ENCODE measurements around the gene TMEM205.
"Not testable (repeated sequence)": the region's sequence is repeated elsewhere in the genome, so short reads cannot be mapped to it uniquely, and the experiment has no call there.

Gene TMEM205

DNA sequence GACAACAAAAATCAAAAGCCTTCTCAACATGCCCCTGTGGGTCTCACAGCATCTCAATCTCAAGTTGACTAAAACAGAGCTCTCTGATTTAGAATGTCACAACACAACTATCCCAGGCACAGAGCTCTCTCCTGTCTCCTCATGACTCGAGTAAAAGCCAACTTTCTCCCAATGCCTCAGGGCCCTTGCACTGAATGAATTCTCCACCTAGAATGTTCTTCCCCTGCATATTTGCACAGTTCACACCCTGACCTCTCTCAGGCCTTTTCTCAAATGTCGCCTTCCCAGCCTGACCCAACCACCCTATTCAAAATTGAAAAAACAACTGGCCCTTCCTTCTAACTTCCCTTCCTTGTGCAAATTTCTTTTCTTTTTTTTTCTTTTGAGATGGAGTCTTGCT, 24.7 kb upstream of the TMEM205 start:
- no peak for DNase-seq

DNA sequence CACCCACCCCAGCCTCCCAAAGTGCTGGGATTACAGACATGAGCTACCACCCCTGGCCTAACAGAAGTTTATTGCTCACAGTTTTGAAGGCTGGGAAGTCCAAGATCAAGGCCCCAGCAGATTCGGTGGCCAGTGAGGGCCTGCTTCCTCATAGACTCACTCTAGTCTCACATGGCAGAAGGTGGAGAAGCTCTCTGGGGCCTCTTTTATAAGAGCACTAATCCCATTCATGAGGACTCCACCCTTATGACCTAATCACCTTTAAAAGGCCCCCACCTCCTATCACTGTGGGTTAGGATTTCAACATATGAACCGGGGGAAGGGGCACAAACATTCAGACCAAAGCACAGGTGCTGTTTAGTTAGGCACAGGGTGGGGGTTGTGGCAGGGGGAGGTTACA, 21.5 kb upstream of the TMEM205 start:
- no peak for DNase-seq

DNA sequence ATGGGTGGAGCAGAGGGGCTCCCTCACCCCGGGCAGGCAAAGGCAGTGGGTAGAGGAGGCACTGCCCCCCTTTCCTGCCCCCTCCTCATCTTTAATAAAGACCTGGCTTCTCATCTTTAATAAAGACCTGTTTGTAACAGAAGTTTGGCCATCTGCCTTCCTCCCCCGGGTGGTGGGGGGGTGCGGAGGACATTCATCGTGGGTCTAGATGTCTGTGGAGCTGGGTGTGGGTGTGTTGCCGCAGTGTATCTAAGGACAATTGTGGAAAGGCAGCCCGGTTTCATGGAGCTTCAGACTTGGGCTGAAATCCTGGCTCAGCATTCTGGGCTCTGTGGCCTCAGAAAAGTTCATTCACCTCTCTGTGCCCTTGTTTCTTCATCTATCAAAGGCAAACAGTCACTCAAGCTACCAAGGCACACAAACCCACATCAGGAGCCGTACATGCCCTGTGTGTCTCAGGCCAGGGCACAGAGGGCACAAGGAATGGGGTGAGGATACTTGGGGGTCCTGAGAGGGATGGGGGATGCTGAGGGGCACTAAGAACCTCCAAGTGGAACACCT, 19.6 kb upstream of the TMEM205 start:
- no peak for DNase-seq

GRCh38 chr19:11364935-11365334, 18.9 kb upstream of the TMEM205 start:
- no peak for DNase-seq

DNA sequence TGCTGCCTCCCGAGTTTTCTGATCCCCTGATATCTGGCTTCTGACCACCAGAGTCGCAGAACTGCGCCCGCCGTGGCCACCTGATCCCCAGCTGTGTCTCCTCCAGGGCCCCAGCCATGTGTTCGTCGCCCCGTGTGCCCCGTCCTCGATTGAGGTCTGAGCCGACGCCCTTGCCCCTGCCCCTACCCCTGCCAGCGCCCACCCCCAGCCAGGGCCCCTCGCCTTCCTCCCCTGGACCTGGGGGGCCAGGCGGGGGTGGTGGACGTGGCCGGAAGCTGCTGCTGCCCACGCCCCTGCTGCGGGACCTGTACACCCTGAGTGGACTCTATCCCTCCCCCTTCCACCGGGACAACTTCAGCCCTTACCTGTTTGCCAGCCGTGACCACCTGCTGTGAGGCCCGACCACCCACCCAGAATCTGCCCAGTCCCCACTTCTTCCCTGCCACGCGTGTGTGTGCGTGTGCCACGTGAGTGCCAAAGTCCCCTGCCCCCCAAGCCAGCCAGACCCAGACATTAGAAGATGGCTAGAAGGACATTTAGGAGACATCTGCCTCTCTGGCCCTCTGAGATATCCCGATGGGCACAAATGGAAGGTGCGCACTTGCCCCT, 18.3 kb upstream of the TMEM205 start:
- no peak for DNase-seq

DNA sequence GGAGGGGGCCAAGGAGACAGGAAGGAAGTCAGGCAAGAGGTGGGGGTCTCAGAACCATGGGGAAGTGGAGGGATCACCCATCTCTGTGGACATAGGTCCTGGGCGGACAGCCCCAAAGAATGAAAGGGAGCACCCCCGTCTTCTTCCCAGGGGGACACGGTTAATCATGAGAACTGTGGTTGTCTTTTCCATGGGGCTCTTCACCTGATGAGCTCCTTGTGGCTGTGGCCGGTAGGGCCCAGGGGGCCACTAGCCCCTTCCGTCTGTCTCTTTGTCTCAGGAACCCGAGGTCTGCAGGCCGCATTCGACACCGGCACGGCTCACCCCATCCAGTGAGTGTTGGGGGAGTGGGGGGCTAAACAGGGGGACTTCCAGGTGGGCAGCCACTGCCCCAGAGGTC, 17.8 kb upstream of the TMEM205 start:
- no peak for DNase-seq

DNA sequence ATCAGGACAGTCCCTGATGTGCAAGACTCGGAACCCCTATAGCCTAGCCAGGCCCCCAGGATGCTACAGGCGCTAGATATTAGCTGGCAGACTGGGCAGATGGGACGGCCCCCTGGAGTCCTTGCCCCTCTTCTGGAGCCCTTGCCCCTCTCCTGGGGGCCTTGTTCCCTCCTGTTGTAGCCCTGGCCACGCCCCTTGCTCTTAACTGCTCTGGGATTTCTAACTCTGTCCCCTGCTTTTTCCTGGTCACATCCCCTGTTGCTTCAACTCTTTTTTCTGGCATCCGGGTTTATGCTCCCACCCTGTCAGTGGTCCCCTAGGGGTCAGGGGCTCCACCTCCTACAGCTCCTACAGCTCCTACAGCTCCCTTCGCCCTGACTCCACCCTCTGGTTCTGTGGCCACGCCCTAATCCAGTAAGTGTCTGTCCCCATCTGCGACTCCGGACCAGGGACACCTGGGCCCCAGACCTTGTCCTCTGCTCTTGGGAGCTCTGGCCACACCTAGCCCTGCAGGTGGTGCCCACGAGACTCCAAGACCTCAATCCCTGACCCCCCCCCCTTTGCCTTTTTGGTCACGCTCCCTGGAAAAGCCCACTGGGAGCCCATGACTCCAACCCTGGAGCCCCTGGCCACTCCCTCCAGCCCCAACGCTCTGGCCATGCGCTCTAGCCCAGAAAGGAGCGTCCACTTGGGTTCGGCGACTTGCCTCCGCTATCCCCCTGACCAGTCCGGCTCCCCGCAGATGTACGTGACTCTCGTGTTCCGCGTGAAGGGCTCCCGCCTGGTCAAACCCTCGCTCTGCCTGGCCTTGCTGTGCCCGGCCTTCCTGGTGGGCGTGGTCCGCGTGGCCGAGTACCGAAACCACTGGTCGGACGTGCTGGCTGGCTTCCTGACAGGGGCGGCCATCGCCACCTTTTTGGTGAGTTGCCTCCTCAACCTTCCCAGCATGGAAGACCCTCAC, 16.0 kb upstream of the TMEM205 start:
- DNase-seq: no peak

GRCh38 chr19:11361037-11361770, 15.1 kb upstream of the TMEM205 start:
- DNase-seq: no peak

GRCh38 chr19:11359421-11359820, 13.4 kb upstream of the TMEM205 start:
- no peak for DNase-seq

DNA sequence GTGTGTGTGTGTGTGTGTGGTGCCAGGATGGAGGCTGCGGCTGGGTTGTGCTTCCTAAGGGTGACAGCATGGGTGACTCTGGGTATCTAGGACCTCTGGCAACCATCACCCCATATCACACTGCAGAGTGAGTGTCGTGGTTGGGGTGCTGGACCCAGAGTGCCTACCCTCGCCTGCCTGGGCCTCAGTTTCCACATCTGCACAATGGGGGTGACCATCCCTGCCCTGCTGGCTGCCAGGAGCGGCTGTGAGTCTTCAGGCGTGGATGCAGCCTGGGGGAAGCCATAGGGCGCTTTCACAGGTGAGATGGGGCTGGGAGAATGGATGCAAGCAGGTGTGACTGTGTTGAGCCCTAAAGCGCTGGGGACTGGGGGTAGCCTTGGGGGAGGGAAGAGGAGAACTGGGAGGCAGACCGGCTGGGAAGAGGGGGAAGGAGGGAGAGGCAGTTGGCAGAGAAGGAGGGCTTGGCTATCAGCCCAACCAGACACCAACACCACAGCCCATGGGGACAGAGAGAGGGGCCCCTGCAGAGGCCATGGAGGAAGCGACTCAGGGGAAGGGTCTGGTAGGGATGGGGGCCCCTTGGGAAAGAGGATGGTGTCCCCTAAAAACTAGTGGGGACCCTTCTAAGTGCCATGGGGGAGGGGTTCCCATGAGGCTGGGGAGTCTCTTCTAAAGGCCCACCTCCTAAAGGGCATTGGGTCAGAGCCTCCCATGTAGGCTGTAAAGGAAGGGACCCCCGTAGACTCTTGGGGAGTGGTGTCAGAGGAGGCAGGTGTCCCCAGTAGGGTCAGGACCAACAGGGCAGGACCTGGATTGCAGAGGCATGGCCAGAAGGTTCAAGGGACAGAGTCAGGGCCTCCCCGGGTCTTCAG, 10.8 kb upstream of the TMEM205 start:
- DNase-seq: no peak

DNA sequence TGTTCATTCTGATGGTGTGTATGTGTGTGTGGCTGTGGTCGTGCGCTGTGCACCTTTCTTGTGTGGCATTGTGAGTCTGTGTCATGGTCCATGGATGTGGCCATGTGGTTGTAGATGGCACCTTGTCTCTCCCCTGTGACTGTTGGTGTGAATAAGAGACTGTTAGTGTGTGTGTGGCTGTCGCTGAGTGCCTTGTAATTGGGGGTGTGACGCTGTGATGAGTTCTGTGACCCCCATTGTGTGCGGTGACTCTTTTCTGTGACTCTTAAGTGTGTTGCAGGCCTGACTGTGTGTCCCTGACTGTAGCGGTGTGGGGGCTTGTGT, 10.0 kb upstream of the TMEM205 start:
- no peak for DNase-seq

DNA sequence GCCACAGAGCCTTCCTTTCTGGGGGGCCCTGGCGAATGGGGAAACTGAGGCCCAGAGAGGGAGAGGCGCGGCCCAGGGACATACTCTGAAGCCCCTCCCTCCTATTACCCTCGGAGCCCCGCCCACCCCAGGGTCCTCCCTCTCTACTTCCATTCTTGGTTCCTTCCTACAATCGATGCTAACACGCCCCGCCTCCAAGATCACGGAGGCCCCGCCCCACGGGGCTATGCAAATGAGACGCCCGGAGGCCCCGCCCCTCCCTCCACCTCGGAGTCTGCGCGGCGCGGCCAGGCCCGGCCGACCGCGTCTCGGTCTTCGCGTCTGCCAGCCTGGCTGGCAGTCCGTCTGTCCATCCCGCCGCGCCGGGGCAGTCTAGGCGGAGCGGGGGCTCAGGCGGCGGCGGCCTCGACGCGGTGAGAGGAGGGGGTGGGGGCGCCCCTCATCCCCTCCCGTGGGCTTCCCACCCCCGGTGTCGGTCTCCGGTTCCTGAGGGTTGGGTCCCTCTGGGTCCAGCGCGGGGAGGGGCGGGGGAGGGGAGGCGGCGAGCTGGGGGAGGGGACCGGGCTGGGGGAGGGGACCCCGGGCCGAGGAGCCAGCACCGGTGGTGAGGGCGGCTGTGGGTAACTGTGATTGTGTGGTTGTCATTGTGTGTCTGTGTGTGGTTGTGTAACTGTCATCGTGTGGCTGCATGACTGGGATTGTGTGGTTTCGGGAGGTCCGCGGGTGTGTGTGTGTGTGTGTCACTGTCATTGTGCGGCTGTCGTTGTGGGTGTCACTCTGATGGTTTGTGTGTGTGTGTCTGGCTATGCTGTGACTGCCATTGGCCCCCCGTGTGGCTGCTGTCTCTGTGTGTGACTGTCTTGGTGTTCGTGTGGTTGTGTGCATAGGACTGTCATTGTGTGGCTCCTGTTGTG, 9.3 kb upstream of the TMEM205 start, which contains the start of gene PLPPR2:
TSS of gene PLPPR2 (plus strand) at position 273 of the 914 bp plus-strand sequence. CDS start 2,242 bp downstream, outside the sequence.
- DNase-seq: peak; percentile 79

GRCh38 chr19:11354102-11354501, 8.0 kb upstream of the TMEM205 start:
- not testable (repeated sequence) for DNase-seq

- DNase-seq: no peak
These were observed 3.1 kb upstream of the TMEM205 start for GRCh38 chr19:11349171-11349570.

DNA sequence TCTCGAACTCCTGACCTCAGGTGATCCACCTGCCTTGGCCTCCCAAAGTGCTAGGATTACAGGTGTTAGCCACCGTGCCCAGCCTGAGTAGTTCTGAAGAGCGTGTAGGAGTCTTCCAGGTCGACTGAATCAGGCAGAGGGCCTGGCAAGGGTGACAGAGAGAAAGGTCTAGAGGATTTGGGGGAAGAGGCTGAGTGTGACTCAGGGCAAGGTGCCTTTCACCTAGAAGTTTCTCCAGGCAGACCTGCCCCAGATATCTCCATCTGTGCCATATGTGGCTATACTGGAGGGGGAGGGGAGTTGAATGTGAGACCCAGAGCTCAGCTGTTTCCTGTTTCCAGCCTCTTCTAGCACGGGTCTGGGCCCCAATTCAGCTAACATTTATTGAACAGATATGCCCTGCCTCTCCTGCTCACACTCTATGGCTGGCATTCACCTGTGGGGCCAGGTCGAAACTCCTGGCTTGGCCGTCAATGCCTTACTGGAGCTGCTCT, 1.5 kb upstream of the TMEM205 start:
- no peak for DNase-seq

GRCh38 chr19:11345122-11345803, 805 bp downstream of the TMEM205 start:
- no peak for DNase-seq

- no peak for DNase-seq
These were observed 3.6 kb downstream of the TMEM205 start for GRCh38 chr19:11342429-11342828.

- not testable (repeated sequence) for DNase-seq
These were observed 6.0 kb downstream of the TMEM205 start for GRCh38 chr19:11340099-11340467.

DNA sequence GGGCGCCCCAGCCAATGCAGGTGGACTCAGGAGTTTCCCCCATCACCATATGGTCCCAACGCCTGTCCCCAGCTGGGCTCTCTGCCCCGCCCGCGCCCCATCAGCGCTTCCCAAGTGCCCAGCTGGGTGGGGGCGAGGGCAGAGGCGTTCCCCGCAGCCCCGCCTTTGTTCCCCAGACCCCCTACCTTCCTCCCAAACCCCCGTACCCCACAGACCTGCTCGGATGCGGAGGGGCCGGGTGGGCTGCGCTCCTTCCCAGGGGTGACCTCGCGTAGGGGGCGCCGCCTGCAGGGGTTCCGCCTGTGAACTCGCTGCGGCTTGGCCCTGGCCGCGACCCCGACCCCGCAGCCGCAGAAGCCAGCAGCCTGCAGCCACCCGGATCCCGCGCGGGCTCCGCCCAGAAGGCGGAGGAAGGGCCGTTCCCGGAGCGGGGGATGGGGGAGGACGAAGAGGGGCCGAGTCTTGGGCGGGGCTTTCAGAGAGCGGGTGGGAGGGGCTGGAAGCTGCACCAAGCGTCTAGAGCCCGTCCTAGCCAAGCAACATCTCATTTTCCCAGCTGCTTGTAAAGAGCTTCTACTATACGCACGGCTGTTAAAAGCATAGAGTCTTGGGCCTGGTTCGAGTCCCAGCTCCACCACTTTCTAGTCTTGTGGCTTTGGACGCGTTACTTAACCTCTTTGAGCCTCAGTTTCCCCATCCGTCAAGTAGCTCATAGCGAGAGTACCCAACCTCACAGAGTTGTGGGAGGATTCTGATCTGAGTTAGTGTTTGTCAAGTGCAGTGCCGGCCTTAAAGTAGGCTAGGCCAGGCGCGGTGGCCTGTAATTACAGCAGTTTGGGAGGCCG, 6.6 kb downstream of the TMEM205 start, which contains the start of gene RAB3D:
TSS of gene RAB3D (minus strand) at position 404 of the 845 bp plus-strand sequence. CDS start 2,258 bp downstream, outside the sequence.
- peak; percentile 73 to 75 for DNase-seq
